Measurements from ENCODE around the gene CIPC. TPM values are rescaled to one million over a fixed set of nuclear protein-coding genes. Genes with fewer than 3 reads are reported as not detected.

Gene CIPC
- total and polyA plus RNA-seq, 2 of the 13 experiments (the other 11 are each of a cell fraction or from before 2014, with no cell fraction given), result 7.6 to 13.9 TPM

GRCh38 chr14:77143071-77143470 is 45.0 kb downstream of the CIPC start (continued):
- no peak for TF ChIP-seq ZNF646 (CRISPR knock-in tag; IDR thresholded peaks at IDR 0.05)
- TF ChIP-seq STAT5B (CRISPR knock-in tag; IDR thresholded peaks at IDR 0.05), result no peak
- TF ChIP-seq ZNF264 (CRISPR knock-in tag; IDR thresholded peaks at IDR 0.05), result no peak

GRCh38 chr14:77144412-77145115 is 46.5 kb downstream of the CIPC start:
- 26% methylated on average over 3 of the region's 4 CpGs for WGBS (ENCODE audit: low lambda C conversion rate)
- in situ Hi-C loops (cut with HindIII; ENCODE audit: extremely low pct_ligation_motif_present, low pct_unique_long_range_greater_than_20kb), result loop anchor here (5.0 kb wide), 1 partner anchor 63 kb away; no protein-coding TSS in a partner anchor
- intact Hi-C loops (cut with micrococcal nuclease; ENCODE audit: unreplicated experiment), result no loop called here
- Histone ChIP-seq H3K27ac (ENCODE audit: extremely low read length, insufficient read depth, low read length) (no peak overlapping the region), H4K20me1 (ENCODE audit: insufficient read depth, low read length) (peaks cover 5% of the 10 kb centered on the region; the same call in 1 of the 2 replicates), H3K9me3 (ENCODE audit: low read length) (no peaks in the 10 kb centered on the region), H3K79me2 (ENCODE audit: insufficient read depth, low read length) (no peaks in the 10 kb centered on the region), H3K4me1 (ENCODE audit: insufficient read depth, low read length) (peaks cover 19% of the 10 kb centered on the region), H2AFZ (ENCODE audit: low read length) (no peak overlapping the region), H3K9ac (ENCODE audit: insufficient read depth, low read depth, low read length) (no peak overlapping the region), H3K4me2 (ENCODE audit: low read depth, low read length) (no peak overlapping the region), H3K36me3 (replicated peaks in 1 of 2; ENCODE audit: control insufficient read depth in 1 of 2, insufficient read depth in 2 of 2, low read length in 2 of 2) (no peaks in the 10 kb centered on the region), H3K27me3 (ENCODE audit: control insufficient read depth in 1 of 2, insufficient read depth in 2 of 2, low read length in 2 of 2) (peaks cover 5 to 54% of the 10 kb centered on the region in 2 experiments; a peak in 4 of 5 replicates), H3K4me3 (replicated peaks in 1 of 3; ENCODE audit: insufficient read depth in 1 of 3, low read depth in 2 of 3, low read length in 3 of 3) (no peak overlapping the region)
- no peak for DNase-seq (ENCODE audit: low spot score)
- TF ChIP-seq CENPX (CRISPR knock-in tag; IDR thresholded peaks at IDR 0.05) (no peak), TMF1 (CRISPR knock-in tag; IDR thresholded peaks at IDR 0.05; ENCODE audit: low read depth) (no peak), ZNF350 (CRISPR knock-in tag; IDR thresholded peaks at IDR 0.05; ENCODE audit: borderline replicate concordance, low read depth) (no peak), HIVEP1 (CRISPR knock-in tag; IDR thresholded peaks at IDR 0.05) (no peak)
- BruUV-seq (replicated peaks), result no TSS peak
- no peak for ATAC-seq
- FAIRE-seq, result no peak
- CTCF ChIA-PET (ENCODE audit: low intra/inter-chr PET ratio, low total read pairs), result no interaction called here
- POLR2A ChIA-PET, result no interaction called here
